Testis (tissue), 3 donors: ENCODE results near the gene SLC35F2. TPM values are rescaled to one million over a fixed set of nuclear protein-coding genes. Genes with fewer than 3 reads are reported as not detected.

Experiments
- polyA plus RNA-seq: library from polyadenylated mRNA; stranded (reverse); fragments of 350-450 nt; fragmentation: Illumina TruSeq; extraction: RNeasy Lipid Tissue Mini Kit (QIAGEN cat#74804); gene quantifications from one replicate; pipeline ENCODE4 v1.2.3, GENCODE V29; 2014; ENCODE audit warnings: low read depth, low replicate concordance; ENCODE audit not compliant: insufficient read depth
- total RNA-seq, 2 donors: library from RNA; depleted of rRNA; stranded (reverse); fragments of >200 nt; gene quantifications; one replicate each; pipeline ENCODE4 v1.2.3, GENCODE V29; 2016

SLC35F2 gene
- total and polyA plus RNA-seq, 3 donors from 2014 or later, result 7.8 to 12.9 (median 8.0) TPM

Other genes starting within 250 kb of the SLC35F2 start
- not detected for gene SLN, start 146.7 kb downstream of the SLC35F2 start, total RNA-seq
- gene SLN, start 146.7 kb downstream of the SLC35F2 start, polyA plus RNA-seq, result 31.6 TPM
- 1 to 10 TPM; 1.6 to 1.9 TPM for gene RAB39A, start 69.7 kb upstream of the SLC35F2 start, total RNA-seq
- 2.0 TPM for gene RAB39A, start 69.7 kb upstream of the SLC35F2 start, polyA plus RNA-seq
- 10 to 100 TPM; 31.2 to 34.6 TPM for gene CUL5, start 150.1 kb upstream of the SLC35F2 start, total RNA-seq
- gene CUL5, start 150.1 kb upstream of the SLC35F2 start, polyA plus RNA-seq, result 9.5 TPM